Hepatocyte (in vitro differentiated cells): ENCODE measurements around the gene RIN3.

ENCODE experiments used
- CTCF ChIP-seq: fragments of 200-600 bp; sonication (generic); IDR thresholded peaks from 2 replicates; pipeline ENCODE4 v1.5.1; 2016; ENCODE audit warnings: antibody characterized with exemption, mild to moderate bottlenecking; ENCODE audit not compliant: poor library complexity
- EZH2 ChIP-seq: fragments of 200-600 bp; sonication (generic); IDR thresholded peaks from 2 replicates; pipeline ENCODE4 v1.6.1; 2016; ENCODE audit warnings: antibody characterized with exemption, mild to moderate bottlenecking, borderline replicate concordance
- EZH2phosphoT487 ChIP-seq: fragments of 200-600 bp; sonication (generic); IDR thresholded peaks from one replicate; pipeline ENCODE4 v1.6.1; 2018; ENCODE audit warnings: antibody characterized with exemption, mild to moderate bottlenecking, low read depth, moderate library complexity; ENCODE audit not compliant: unreplicated experiment, severe bottlenecking

GRCh38 chr14:92726135-92726932, 212.8 kb downstream of the RIN3 start:
- TF ChIP-seq CTCF (no peak), EZH2phosphoT487 (no peak), EZH2 (no peak)
